Neural cell (in vitro differentiated cells): Measurements from ENCODE around the gene DBH. TPM values are rescaled to one million over a fixed set of nuclear protein-coding genes. Genes with fewer than 3 reads are reported as not detected.

Experiments
- H2AFZ ChIP-seq: fragments of 200-600, 300-800 bp; sonication (generic), shearing (Covaris generic); 2 replicates; pipeline ENCODE4 v1.6.0; 2014; ENCODE audit warnings: low read depth, mild to moderate bottlenecking, antibody characterized with exemption, low read length, moderate library complexity
- H3F3A ChIP-seq: fragments of 200-600 bp; shearing (Covaris generic); 2 replicates; pipeline ENCODE4 v1.6.1; 2016; ENCODE audit warnings: mild to moderate bottlenecking, moderate library complexity, mixed read lengths, antibody characterized with exemption, low read length; ENCODE audit not compliant: insufficient read depth, poor library complexity, severe bottlenecking
- H3K27ac ChIP-seq: fragments of 200-600, 300-800 bp; sonication (generic), shearing (Covaris generic); 2 replicates; pipeline ENCODE4 v1.5.1; 2014; ENCODE audit warnings: mild to moderate bottlenecking, low read length, moderate library complexity
- H3K27me3 ChIP-seq: fragments of 300-800, 200-600 bp; sonication (generic), shearing (Covaris generic); 2 replicates; pipeline ENCODE4 v1.6.0; 2014; ENCODE audit warnings: mild to moderate bottlenecking, low read depth, low read length, moderate library complexity; ENCODE audit not compliant: insufficient read depth
- H3K36me3 ChIP-seq: fragments of 300-800, 200-600 bp; sonication (generic), shearing (Covaris generic); 2 replicates; pipeline ENCODE4 v1.5.1; 2014; ENCODE audit warnings: mild to moderate bottlenecking, antibody characterized with exemption, low read length, moderate library complexity; ENCODE audit not compliant: insufficient read depth
- H3K4me2 ChIP-seq: fragments of 300-800, 200-600 bp; sonication (generic), shearing (Covaris generic); 2 replicates; pipeline ENCODE4 v1.6.0; 2014; ENCODE audit warnings: mild to moderate bottlenecking, low read length
- H3K4me3 ChIP-seq: fragments of 300-800, 200-600 bp; sonication (generic), shearing (Covaris generic); 2 replicates; pipeline ENCODE4 v1.5.1; 2014; ENCODE audit warnings: mild to moderate bottlenecking, low read length, moderate library complexity
- H3K79me2 ChIP-seq: fragments of 200-600 bp; shearing (Covaris generic); replicated peaks from 2 replicates; pipeline ENCODE4 v1.6.0; 2014; ENCODE audit warnings: mild to moderate bottlenecking, low read length, moderate library complexity; ENCODE audit not compliant: insufficient read depth
- H3K9ac ChIP-seq: fragments of 300-800, 200-600 bp; sonication (generic), shearing (Covaris generic); 2 replicates; pipeline ENCODE4 v1.6.1; 2016; ENCODE audit warnings: mild to moderate bottlenecking, low read length, mixed read lengths
- H3K9me2 ChIP-seq: fragments of 200-600 bp; shearing (Covaris generic); 2 replicates; pipeline ENCODE4 v1.6.1; 2016; ENCODE audit warnings: mild to moderate bottlenecking, low read length, mixed read lengths; ENCODE audit not compliant: insufficient read depth
- H3K9me3 ChIP-seq: fragments of 200-600, 300-800 bp; sonication (generic), shearing (Covaris generic); 2 replicates; pipeline ENCODE4 v1.6.1; 2016; ENCODE audit warnings: mild to moderate bottlenecking, mixed run types, low read length, moderate library complexity, mixed read lengths
- H4K20me1 ChIP-seq: fragments of 200-600 bp; shearing (Covaris generic); 2 replicates; pipeline ENCODE4 v1.6.1; 2016; ENCODE audit warnings: mild to moderate bottlenecking, mixed run types; ENCODE audit not compliant: insufficient read depth
- EP300 ChIP-seq: fragments of 450-650 bp; conservative IDR thresholded peaks from 2 replicates; pipeline ENCODE4 v1.6.1; 2014; ENCODE audit warnings: antibody characterized with exemption, mild to moderate bottlenecking, moderate library complexity; ENCODE audit not compliant: poor library complexity, severe bottlenecking
- EZH2 ChIP-seq: fragments of 200-600, 300-800 bp; shearing (Covaris generic), sonication (generic); IDR thresholded peaks from 2 replicates; pipeline ENCODE4 v1.6.1; 2014; ENCODE audit warnings: antibody characterized with exemption, low read length, borderline replicate concordance, mild to moderate bottlenecking; ENCODE audit not compliant: insufficient read depth, poor library complexity, severe bottlenecking
- MXI1 ChIP-seq: fragments of 450-650 bp; conservative IDR thresholded peaks from 2 replicates; pipeline ENCODE4 v1.6.1; 2014; ENCODE audit warnings: antibody characterized with exemption, mild to moderate bottlenecking; ENCODE audit not compliant: poor library complexity, severe bottlenecking
- POLR2AphosphoS5 ChIP-seq: IDR thresholded peaks from 2 replicates; pipeline ENCODE4 v1.6.1; 2012
- RAD21 ChIP-seq: fragments of 450-650 bp; conservative IDR thresholded peaks from 2 replicates; pipeline ENCODE4 v1.6.1; 2014; ENCODE audit warnings: antibody characterized with exemption, mild to moderate bottlenecking, moderate library complexity
- SMC3 ChIP-seq: fragments of 450-650 bp; conservative IDR thresholded peaks from 2 replicates; pipeline ENCODE4 v1.6.1; 2014; ENCODE audit warnings: antibody characterized with exemption, mild to moderate bottlenecking, moderate library complexity; ENCODE audit not compliant: poor library complexity
- TAF1 ChIP-seq: IDR thresholded peaks from 2 replicates; pipeline ENCODE4 v1.6.1; 2012; ENCODE audit warnings: low read depth
- polyA plus RNA-seq: library from polyadenylated mRNA; depleted of rRNA; stranded (reverse); fragments of >200 nt; gene quantifications from 2 replicates; pipeline ENCODE4 v1.2.3, GENCODE V29; 2014
- TF ChIP-seq, protein P1 (sequence below): IDR thresholded peaks from 2 replicates; pipeline ENCODE4 v1.6.1; 2012; ENCODE audit warnings: borderline replicate concordance
- TF ChIP-seq, protein P2 (sequence below): fragments of 450-650 bp; IDR thresholded peaks from 2 replicates; pipeline ENCODE4 v1.5.1; 2014; ENCODE audit warnings: antibody characterized with exemption, mild to moderate bottlenecking, moderate library complexity; ENCODE audit not compliant: poor library complexity, severe bottlenecking

DBH gene
- polyA plus RNA-seq, 1 donor from 2014 or later: not detected

DNA sequence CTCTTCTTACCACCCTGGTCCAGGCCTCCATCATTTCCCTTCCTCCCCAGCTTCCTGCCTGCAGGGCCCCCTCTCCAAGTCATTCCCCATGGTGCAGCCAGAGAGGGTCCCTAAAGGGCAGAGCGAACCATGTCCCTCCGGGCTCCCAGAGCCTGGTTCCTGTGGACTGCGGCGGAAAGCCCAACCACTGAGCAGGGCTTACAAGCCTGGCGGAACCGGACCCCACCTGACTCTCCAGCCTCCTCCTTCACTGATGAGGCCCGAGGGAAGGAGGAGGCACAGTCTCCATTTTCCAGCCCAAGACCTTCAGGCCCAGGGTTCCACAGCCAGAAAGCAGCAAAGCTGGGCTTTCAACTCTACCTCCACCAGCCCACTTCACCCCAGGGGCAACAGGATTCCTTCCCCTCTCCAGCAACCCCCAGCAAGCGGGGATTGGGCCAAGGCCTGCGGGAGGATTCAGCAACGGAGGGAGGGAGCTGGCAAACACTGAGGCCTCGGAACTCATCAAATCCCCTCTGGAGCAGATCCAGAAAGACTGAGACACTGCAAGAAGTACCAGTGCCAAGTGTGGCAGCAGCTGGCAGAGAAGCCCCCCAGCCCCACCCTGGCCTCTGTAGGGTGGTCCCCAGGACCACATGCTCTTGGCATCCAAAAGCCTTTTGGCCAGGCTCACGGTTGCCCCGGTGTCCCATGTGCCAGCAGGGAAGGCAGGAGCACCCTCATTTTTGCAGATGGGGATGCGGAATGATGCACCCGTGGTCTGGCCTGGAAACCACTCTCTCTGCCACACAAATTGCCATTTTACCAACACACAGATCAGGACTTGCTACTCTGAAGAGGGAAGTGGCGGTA is 30.1 kb upstream of the DBH start:
- Histone ChIP-seq H3K36me3 (no peaks in the 10 kb centered on the region), H3K27me3 (peaks cover 36% of the 10 kb centered on the region), H2AFZ (no peak overlapping the region), H3K4me3 (no peak overlapping the region), H3K9me2 (no peaks in the 10 kb centered on the region), H4K20me1 (no peaks in the 10 kb centered on the region), H3K79me2 (no peaks in the 10 kb centered on the region), H3K9me3 (no peaks in the 10 kb centered on the region), H3K4me2 (no peak overlapping the region), H3K27ac (no peak overlapping the region), H3F3A (no peaks in the 10 kb centered on the region), H3K9ac (no peak overlapping the region)
- TF ChIP-seq RAD21 (no peak), POLR2AphosphoS5 (no peak), EZH2 (no peak), SMC3 (no peak), MXI1 (no peak), TAF1 (no peak)
- TF ChIP-seq, protein P1, sequence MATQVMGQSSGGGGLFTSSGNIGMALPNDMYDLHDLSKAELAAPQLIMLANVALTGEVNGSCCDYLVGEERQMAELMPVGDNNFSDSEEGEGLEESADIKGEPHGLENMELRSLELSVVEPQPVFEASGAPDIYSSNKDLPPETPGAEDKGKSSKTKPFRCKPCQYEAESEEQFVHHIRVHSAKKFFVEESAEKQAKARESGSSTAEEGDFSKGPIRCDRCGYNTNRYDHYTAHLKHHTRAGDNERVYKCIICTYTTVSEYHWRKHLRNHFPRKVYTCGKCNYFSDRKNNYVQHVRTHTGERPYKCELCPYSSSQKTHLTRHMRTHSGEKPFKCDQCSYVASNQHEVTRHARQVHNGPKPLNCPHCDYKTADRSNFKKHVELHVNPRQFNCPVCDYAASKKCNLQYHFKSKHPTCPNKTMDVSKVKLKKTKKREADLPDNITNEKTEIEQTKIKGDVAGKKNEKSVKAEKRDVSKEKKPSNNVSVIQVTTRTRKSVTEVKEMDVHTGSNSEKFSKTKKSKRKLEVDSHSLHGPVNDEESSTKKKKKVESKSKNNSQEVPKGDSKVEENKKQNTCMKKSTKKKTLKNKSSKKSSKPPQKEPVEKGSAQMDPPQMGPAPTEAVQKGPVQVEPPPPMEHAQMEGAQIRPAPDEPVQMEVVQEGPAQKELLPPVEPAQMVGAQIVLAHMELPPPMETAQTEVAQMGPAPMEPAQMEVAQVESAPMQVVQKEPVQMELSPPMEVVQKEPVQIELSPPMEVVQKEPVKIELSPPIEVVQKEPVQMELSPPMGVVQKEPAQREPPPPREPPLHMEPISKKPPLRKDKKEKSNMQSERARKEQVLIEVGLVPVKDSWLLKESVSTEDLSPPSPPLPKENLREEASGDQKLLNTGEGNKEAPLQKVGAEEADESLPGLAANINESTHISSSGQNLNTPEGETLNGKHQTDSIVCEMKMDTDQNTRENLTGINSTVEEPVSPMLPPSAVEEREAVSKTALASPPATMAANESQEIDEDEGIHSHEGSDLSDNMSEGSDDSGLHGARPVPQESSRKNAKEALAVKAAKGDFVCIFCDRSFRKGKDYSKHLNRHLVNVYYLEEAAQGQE: no peak
- TF ChIP-seq, protein P2, sequence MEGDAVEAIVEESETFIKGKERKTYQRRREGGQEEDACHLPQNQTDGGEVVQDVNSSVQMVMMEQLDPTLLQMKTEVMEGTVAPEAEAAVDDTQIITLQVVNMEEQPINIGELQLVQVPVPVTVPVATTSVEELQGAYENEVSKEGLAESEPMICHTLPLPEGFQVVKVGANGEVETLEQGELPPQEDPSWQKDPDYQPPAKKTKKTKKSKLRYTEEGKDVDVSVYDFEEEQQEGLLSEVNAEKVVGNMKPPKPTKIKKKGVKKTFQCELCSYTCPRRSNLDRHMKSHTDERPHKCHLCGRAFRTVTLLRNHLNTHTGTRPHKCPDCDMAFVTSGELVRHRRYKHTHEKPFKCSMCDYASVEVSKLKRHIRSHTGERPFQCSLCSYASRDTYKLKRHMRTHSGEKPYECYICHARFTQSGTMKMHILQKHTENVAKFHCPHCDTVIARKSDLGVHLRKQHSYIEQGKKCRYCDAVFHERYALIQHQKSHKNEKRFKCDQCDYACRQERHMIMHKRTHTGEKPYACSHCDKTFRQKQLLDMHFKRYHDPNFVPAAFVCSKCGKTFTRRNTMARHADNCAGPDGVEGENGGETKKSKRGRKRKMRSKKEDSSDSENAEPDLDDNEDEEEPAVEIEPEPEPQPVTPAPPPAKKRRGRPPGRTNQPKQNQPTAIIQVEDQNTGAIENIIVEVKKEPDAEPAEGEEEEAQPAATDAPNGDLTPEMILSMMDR: no peak

DNA sequence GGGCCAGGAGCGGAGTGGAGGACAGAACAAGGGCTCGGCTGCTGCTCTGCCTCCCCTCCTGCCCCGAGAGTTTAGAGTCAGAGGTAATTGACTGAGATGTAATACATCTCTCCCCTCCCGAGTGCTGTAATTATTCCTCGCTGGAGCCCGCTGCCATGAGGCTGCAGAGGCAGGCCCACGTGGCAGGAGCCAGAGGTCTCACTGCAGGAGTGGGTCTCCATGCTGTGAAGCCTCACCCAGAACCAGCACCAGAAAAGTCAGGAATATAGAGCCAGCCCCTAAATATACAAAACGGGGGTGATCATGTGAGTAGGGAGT is 29.5 kb upstream of the DBH start:
- Histone ChIP-seq H3K4me3 (no peak overlapping the region), H3K27me3 (peaks cover 40% of the 10 kb centered on the region), H4K20me1 (no peaks in the 10 kb centered on the region), H3K36me3 (no peaks in the 10 kb centered on the region), H3F3A (no peaks in the 10 kb centered on the region), H2AFZ (no peak overlapping the region), H3K27ac (no peak overlapping the region), H3K79me2 (no peaks in the 10 kb centered on the region), H3K4me2 (no peak overlapping the region), H3K9ac (no peak overlapping the region), H3K9me3 (no peaks in the 10 kb centered on the region), H3K9me2 (no peaks in the 10 kb centered on the region)
- TF ChIP-seq TAF1 (no peak), MXI1 (peak; percentile 45), EP300 (no peak), SMC3 (no peak)
- TF ChIP-seq, protein P1: no peak
- TF ChIP-seq, protein P2: no peak
